ENCODE data around the gene ILKAP. TPM values are rescaled to one million over a fixed set of nuclear protein-coding genes. Genes with fewer than 3 reads are reported as not detected.

ILKAP gene
- total RNA-seq, 2 experiments from 2014 or later = 42.1 to 43.3 TPM

GRCh38 chr2:238158509-238159070, 44.9 kb downstream of the ILKAP start, which contains the start of gene ERFE:
TSS of gene ERFE (plus strand) at chr2:238158970. CDS start at chr2:238159008, 38 bp downstream.
- peaks cover 11% of the 10 kb centered on the region for H3K4me1 Mint-ChIP-seq (ENCODE audit: low read depth)
- peaks cover 11% of the 10 kb centered on the region for H3K27me3 Mint-ChIP-seq
- H3K9me3 Mint-ChIP-seq = peaks cover 4% of the 10 kb centered on the region
- CTCF ChIA-PET = interaction anchor here (0.8 to 1.5 kb wide), 2 partner anchors 43 to 189 kb away, joined by 4 to 5 read pairs; no protein-coding TSS in a partner anchor
- TF ChIP-seq, protein P1, sequence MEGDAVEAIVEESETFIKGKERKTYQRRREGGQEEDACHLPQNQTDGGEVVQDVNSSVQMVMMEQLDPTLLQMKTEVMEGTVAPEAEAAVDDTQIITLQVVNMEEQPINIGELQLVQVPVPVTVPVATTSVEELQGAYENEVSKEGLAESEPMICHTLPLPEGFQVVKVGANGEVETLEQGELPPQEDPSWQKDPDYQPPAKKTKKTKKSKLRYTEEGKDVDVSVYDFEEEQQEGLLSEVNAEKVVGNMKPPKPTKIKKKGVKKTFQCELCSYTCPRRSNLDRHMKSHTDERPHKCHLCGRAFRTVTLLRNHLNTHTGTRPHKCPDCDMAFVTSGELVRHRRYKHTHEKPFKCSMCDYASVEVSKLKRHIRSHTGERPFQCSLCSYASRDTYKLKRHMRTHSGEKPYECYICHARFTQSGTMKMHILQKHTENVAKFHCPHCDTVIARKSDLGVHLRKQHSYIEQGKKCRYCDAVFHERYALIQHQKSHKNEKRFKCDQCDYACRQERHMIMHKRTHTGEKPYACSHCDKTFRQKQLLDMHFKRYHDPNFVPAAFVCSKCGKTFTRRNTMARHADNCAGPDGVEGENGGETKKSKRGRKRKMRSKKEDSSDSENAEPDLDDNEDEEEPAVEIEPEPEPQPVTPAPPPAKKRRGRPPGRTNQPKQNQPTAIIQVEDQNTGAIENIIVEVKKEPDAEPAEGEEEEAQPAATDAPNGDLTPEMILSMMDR (IDR thresholded peaks at IDR 0.05) = no peak
- ATAC-seq (peak; percentile 87), DNase-seq (peak; percentile 62)
- intact Hi-C loops (cut with micrococcal nuclease) = no loop called here
- H3K27ac Mint-ChIP-seq = no peak within 1 kb of the TSS
- no peaks in the 10 kb centered on the region for H3K36me3 Mint-ChIP-seq (ENCODE audit: low read depth)
- POLR2A ChIA-PET = interaction anchor here (1.0 kb wide), 1 partner anchor 25 kb away, joined by 4 read pairs; no protein-coding TSS in a partner anchor
- H3K4me3 Mint-ChIP-seq = peak within 1 kb of the TSS; percentile 62

DNA sequence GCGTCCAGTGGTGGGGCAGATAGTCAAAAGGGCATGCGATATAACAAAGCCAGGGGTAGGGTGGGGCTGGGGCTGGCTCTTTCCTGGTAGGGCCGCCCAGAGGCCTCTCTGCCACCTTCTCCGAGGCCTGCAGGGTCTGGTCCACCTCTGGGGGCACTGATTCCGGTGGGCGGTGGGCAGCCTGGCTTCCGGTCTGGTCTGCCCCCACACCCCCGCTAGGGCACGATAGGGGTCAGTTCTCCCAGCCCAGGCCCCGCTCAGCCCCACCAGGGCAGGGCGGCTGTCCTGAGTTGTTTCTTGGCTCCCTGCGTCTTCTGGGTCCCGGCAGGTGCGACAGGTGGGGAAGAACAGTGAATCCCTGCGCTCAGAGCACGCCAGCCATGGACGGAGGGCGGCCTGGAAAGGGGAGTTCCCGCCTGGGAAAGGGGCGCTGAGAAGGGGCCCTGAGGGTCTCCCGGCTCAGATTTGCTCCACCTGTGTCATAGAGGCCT, 45.4 kb downstream of the ILKAP start:
- no peak for ATAC-seq
- ChIA-PET POLR2A (interaction anchor here (1.0 kb wide), 1 partner anchor 25 kb away, joined by 4 read pairs; no protein-coding TSS in a partner anchor), CTCF (no interaction called here)
- H3K4me1 Mint-ChIP-seq (ENCODE audit: low read depth) = peaks cover 11% of the 10 kb centered on the region
- intact Hi-C loops (cut with micrococcal nuclease) = no loop called here
- no peak for DNase-seq
- no peak overlapping the region for H3K27ac Mint-ChIP-seq
- peaks cover 11% of the 10 kb centered on the region for H3K27me3 Mint-ChIP-seq
- no peaks in the 10 kb centered on the region for H3K36me3 Mint-ChIP-seq (ENCODE audit: low read depth)
- no peak overlapping the region for H3K4me3 Mint-ChIP-seq
- TF ChIP-seq, protein P1 (IDR thresholded peaks at IDR 0.05) = no peak
- H3K9me3 Mint-ChIP-seq = peaks cover 4% of the 10 kb centered on the region

- POLR2A ChIA-PET = no interaction called here
- peaks cover 11% of the 10 kb centered on the region for H3K27me3 Mint-ChIP-seq
- CTCF ChIA-PET = no interaction called here
- DNase-seq (no peak), ATAC-seq (no peak)
- intact Hi-C loops (cut with micrococcal nuclease) = no loop called here
- H3K36me3 Mint-ChIP-seq (ENCODE audit: low read depth) = no peaks in the 10 kb centered on the region
- H3K27ac Mint-ChIP-seq = no peak overlapping the region
- TF ChIP-seq, protein P1 (IDR thresholded peaks at IDR 0.05) = no peak
- no peak overlapping the region for H3K4me3 Mint-ChIP-seq
- peaks cover 11% of the 10 kb centered on the region for H3K4me1 Mint-ChIP-seq (ENCODE audit: low read depth)
- H3K9me3 Mint-ChIP-seq = peaks cover 4% of the 10 kb centered on the region
Observed at GRCh38 chr2:238157506-238158017, 45.9 kb downstream of the ILKAP start.

GRCh38 chr2:238155761-238156694, 47.5 kb downstream of the ILKAP start:
- TF ChIP-seq, protein P1 (IDR thresholded peaks at IDR 0.05) = no peak
- H3K27ac Mint-ChIP-seq = no peak overlapping the region
- no peaks in the 10 kb centered on the region for H3K36me3 Mint-ChIP-seq (ENCODE audit: low read depth)
- CTCF ChIA-PET = no interaction called here
- intact Hi-C loops (cut with micrococcal nuclease) = no loop called here
- peaks cover 11% of the 10 kb centered on the region for H3K27me3 Mint-ChIP-seq
- DNase-seq (no peak), ATAC-seq (no peak)
- no peak overlapping the region for H3K4me3 Mint-ChIP-seq
- POLR2A ChIA-PET = no interaction called here
- H3K9me3 Mint-ChIP-seq = peaks cover 4% of the 10 kb centered on the region
- H3K4me1 Mint-ChIP-seq (ENCODE audit: low read depth) = peaks cover 11% of the 10 kb centered on the region

Measured in activated CD8-positive, alpha-beta T cell treated with anti-CD3 and anti-CD28 coated beads for 36 hours (primary cell).